SKM-1 (cell line): ENCODE data around the gene NGB.
"Not testable (repeated sequence)": the region's sequence is repeated elsewhere in the genome, so short reads cannot be mapped to it uniquely, and the experiment has no call there.

Experiments used
- DNase-seq: peaks from one replicate; lab custom pipeline; 2025; ENCODE audit not compliant: unreplicated experiment; lab: John Stamatoyannopoulos, UW

NGB gene

DNA sequence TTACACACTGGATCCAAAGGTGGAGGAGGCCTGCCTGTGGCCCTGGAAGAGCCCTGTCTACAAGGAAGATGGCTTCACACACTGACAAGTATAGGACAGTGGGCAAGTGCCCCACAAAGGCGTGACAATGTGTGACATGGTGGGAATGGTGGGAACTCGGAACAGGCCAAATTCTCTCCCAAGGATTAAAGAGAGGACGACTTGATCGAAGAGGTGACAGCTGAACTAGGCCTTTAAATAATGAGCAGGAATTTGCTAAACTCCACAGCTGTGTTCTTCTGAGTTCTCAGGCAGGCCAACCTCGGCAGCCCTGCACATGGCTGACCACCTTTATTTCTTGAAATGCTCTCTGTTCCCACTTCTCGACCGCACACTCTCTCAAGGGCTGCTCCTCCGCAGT, 25.9 kb upstream of the NGB start:
- DNase-seq, result no peak

GRCh38 chr14:77296155-77296554, 25.1 kb upstream of the NGB start:
- no peak for DNase-seq

DNA sequence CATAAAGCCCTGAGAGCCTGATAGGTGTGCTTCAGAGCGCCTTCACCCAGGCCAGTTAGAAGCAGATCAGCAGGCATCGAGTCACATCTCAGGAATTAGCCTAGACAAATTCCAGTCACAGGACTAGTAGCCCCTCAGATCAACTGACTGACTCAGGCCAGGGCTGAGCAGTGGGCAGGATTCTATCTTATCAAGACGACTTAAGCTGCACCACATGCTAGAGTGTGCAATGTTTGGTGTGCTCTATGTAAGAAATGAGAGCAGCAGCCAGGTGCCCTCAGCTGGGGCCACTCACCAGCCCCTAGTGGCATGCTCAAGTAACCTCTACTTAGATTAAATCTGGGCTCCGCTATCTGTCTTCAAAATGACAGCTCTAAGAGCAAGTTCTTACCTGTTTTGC, 19.7 kb upstream of the NGB start:
- no peak for DNase-seq

DNA sequence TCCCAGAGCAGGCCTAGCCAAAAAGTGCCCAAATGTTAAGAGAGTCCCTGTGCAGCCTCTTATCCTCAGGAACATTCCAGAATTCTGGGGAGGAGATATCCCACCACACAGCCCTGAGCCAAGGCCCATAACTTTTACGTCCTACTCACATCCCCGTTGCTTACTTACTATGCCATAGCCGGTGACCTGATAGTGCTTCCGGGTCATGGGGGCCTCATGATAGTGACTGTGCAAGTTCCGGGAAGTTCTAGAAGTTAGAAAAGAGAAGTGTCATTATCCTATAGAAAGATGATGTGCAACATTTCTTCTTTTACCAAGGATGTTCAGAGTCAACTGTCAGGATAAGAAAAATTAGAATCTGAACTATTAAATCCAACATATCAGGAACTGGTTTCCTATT, 15.6 kb upstream of the NGB start:
- no peak for DNase-seq

GRCh38 chr14:77284466-77284865, 13.5 kb upstream of the NGB start:
- no peak for DNase-seq

GRCh38 chr14:77284066-77284465, 13.1 kb upstream of the NGB start:
- no peak for DNase-seq

- DNase-seq, result no peak
Observed at GRCh38 chr14:77281852-77282410, 10.9 kb upstream of the NGB start.

DNA sequence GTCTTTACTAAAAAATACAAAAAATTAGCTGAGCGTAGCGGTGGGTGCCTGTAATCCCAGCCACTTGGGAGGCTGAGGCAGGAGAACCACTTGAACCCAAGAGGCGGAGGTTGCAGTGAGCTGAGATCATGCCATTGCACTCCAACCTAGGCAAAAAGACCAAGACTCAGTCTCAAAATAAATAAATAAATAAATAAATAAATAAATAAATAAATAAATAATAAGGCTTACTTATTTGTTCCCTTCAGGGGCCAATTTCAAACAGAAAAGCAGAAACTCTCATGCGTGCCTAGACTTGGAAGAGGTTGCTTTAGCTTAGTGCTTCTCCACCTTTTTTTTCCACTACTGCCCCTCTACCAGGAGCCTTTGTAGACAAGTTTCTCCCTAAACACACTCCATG, 9.9 kb upstream of the NGB start:
- DNase-seq, result not testable (repeated sequence)

GRCh38 chr14:77279719-77280118, 8.7 kb upstream of the NGB start:
- no peak for DNase-seq

DNA sequence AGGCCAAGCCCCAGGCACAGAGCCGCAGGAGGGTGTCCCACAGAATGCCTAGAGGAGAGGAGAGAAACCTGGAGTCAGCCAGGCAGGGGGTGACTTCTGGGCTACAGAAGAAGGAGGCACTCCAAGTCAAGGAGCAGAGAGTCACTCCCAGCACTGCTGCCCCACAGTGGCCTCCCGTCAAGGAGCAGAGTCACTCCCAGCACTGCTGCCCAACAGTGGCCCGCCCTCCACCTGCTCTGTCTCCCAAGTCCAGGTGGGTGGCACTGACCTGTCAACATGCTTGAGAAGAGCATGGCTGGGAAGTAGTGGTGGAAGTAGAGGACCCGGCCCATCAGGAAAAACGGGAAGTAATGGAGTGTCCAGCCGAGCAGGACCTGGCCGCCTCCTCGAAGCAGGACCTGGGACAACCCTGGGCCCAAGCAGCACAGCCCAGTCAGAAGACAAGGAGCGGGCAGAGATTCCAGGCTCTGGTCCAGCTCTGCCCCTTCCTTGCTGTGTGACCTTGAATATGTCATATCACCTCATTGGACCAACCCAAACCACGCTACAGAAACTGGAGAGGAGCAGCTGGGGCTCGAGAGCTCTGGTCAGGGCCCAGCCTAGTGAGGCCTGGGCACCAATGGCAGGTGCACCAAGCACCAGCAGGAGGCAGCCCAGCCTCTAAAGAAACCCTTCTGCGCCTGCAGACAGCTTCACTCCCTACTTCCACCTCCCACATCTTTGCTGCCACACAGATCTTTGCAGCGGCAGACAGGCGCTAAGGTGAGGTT, 7.6 kb upstream of the NGB start:
- DNase-seq, result no peak

- DNase-seq, result no peak
Observed at GRCh38 chr14:77276959-77277358, 6.0 kb upstream of the NGB start.

GRCh38 chr14:77276295-77276935, 5.4 kb upstream of the NGB start:
- no peak for DNase-seq

DNA sequence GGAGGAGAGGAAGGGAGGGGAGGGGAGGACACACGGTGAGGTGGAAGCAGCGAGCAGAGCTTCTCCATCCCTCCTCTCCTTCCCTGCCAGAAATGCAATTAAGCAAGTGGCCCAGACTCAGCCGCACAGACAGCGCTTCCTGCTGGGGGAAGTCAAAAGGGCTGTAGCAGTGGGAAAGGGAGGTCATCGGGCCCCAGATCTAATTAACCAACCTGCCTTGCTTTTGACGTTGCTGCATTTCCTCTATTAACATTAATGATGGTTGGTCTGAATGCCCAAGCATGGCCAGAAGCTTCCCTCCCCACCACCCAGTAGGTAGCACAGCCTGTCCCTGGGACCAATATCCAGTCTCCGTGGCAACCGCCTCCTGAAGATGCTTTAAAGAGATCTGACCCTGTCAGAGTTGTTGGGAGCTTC, 4.6 kb upstream of the NGB start:
- no peak for DNase-seq

- no peak for DNase-seq
Observed at GRCh38 chr14:77275041-77275580, 4.1 kb upstream of the NGB start.

GRCh38 chr14:77273796-77274195, 2.8 kb upstream of the NGB start:
- no peak for DNase-seq

DNA sequence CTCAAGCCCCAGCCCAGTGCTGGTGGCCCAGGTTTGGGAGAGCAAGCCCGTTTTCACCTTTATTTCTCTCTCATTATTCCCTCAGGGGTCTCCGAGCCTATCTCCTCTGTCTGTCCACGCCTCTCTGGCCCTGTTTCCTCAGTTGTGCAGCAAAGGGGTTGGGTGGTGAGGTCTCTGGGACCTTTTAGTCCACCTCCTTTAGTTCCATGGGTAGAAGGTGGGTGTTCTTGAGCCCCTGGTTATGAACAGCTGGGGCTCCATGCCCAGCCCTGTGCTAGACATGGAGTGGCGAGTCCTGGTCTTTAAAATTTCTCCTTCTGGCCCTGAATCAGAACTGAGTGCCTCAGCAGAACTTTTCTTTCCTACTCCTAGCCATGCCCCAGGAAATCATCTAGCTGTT, 1.3 kb upstream of the NGB start:
- no peak for DNase-seq

DNA sequence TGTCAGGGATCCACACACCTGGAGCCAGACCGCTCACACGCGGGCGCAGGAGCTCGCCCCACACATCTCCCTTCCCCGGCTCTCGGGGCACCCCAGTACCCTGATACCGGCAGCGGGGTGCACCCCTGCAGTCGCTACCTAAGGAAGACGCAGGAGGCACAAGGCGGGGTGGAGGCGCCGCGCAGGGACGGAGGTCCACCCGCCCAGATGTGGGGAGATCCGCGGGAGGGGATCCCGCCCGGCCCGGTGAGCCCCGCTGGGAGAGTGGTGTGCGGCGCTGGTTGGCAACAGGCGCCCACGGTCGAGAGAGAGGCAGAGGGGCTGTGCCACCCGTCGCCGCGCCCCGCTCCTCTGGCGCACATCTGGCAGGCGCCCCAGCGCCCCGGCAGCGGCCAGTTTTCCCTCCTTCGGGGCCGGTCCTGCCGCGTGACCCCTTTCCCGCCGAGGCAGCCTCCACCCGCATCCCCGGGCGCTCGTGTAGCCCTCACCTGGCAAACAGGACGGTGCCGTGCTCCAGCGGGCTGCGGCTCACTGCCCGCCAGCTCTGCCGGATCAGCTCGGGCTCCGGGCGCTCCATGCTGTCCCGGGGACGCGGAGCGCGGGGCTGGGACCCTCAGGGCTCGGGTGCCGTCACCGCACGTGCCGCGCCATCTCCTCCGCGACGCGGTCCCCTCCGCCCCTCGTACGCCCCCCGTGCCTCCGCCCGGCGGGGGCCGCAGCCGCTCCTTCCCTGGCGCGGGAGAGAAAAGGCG, 469 bp downstream of the NGB start:
- no peak for DNase-seq

GRCh38 chr14:77268989-77269600, 1.9 kb downstream of the NGB start:
- DNase-seq, result no peak

- no peak for DNase-seq
Observed at GRCh38 chr14:77267937-77268699, 2.9 kb downstream of the NGB start.

- DNase-seq, result no peak
Observed at GRCh38 chr14:77266336-77266735, 4.7 kb downstream of the NGB start.
